Mucosa of rectum (tissue), 2 donors: ENCODE results near the gene FPR1.

ENCODE experiments used
- H3K27ac ChIP-seq, 2 donors: one replicate each; pipeline ENCODE4 v1.7.0; 2013; ENCODE audit warnings: inconsistent platforms in 2 of 2, low read depth in 2 of 2, low read length in 2 of 2
- H3K27me3 ChIP-seq, 2 donors: one replicate each; pipeline ENCODE4 v1.7.0; 2013; ENCODE audit warnings: low read length in 2 of 2; ENCODE audit not compliant: control insufficient read depth in 2 of 2, insufficient read depth in 2 of 2
- H3K36me3 ChIP-seq, 2 donors: one replicate each; pipeline ENCODE4 v1.7.0; 2013; ENCODE audit warnings: low read length in 2 of 2; ENCODE audit not compliant: control insufficient read depth in 2 of 2, insufficient read depth in 2 of 2
- H3K4me1 ChIP-seq, 2 donors: one replicate each; pipeline ENCODE4 v1.7.0; 2013; ENCODE audit warnings: low read length in 2 of 2, mild to moderate bottlenecking in 1 of 2; ENCODE audit not compliant: control insufficient read depth in 2 of 2, insufficient read depth in 2 of 2
- H3K4me3 ChIP-seq, 2 donors: one replicate each; pipeline ENCODE4 v1.7.0; 2013; ENCODE audit warnings: low read length in 2 of 2
- H3K9ac ChIP-seq, 2 donors: one replicate each; pipeline ENCODE4 v1.7.0; 2013; ENCODE audit warnings: low read length in 2 of 2, low read depth in 1 of 2, mild to moderate bottlenecking in 1 of 2
- H3K9me3 ChIP-seq, 2 donors: one replicate each; pipeline ENCODE4 v1.7.0; 2013; ENCODE audit warnings: low read length in 2 of 2; ENCODE audit not compliant: control insufficient read depth in 2 of 2
- donor health status: healthy.
- donor health status: Normal muscosa, but diverticular disease.

The FPR1 gene

GRCh38 chr19:51792932-51793331 lies 41.3 kb upstream of the FPR1 start:
- no peaks in the 10 kb centered on the region for H3K36me3 ChIP-seq
- H3K4me1 ChIP-seq: no peaks in the 10 kb centered on the region
- no peak overlapping the region for H3K27ac ChIP-seq
- H3K4me3 ChIP-seq: no peak overlapping the region
- no peaks in the 10 kb centered on the region for H3K27me3 ChIP-seq
- no peaks in the 10 kb centered on the region for H3K9me3 ChIP-seq
- H3K9ac ChIP-seq: no peak overlapping the region

GRCh38 chr19:51789061-51789795 lies 37.5 kb upstream of the FPR1 start:
- H3K4me3 ChIP-seq: no peak overlapping the region
- no peaks in the 10 kb centered on the region for H3K9me3 ChIP-seq
- H3K9ac ChIP-seq: no peak overlapping the region
- H3K4me1 ChIP-seq: no peaks in the 10 kb centered on the region
- H3K36me3 ChIP-seq: no peaks in the 10 kb centered on the region
- H3K27ac ChIP-seq: peak overlapping the region in 1 of 2 donors; percentile 38
- H3K27me3 ChIP-seq: no peaks in the 10 kb centered on the region

- H3K4me3 ChIP-seq: no peak overlapping the region
- no peaks in the 10 kb centered on the region for H3K36me3 ChIP-seq
- H3K9ac ChIP-seq: no peak overlapping the region
- no peaks in the 10 kb centered on the region for H3K9me3 ChIP-seq
- H3K27ac ChIP-seq: no peak overlapping the region
- no peaks in the 10 kb centered on the region for H3K4me1 ChIP-seq
- no peaks in the 10 kb centered on the region for H3K27me3 ChIP-seq
Measured at GRCh38 chr19:51788029-51788428, 36.4 kb upstream of the FPR1 start.

- Histone ChIP-seq H3K27me3 (no peaks in the 10 kb centered on the region), H3K9me3 (no peaks in the 10 kb centered on the region), H3K4me1 (no peaks in the 10 kb centered on the region), H3K4me3 (no peak overlapping the region), H3K27ac (no peak overlapping the region), H3K36me3 (no peaks in the 10 kb centered on the region), H3K9ac (no peak overlapping the region)
Measured at GRCh38 chr19:51786646-51787494, 35.2 kb upstream of the FPR1 start.

GRCh38 chr19:51784922-51785690 lies 33.4 kb upstream of the FPR1 start:
- Histone ChIP-seq H3K9ac (no peak overlapping the region), H3K36me3 (no peaks in the 10 kb centered on the region), H3K4me3 (no peak overlapping the region), H3K4me1 (no peaks in the 10 kb centered on the region), H3K27ac (peak overlapping the region; percentile 20 to 50), H3K27me3 (no peaks in the 10 kb centered on the region), H3K9me3 (no peaks in the 10 kb centered on the region)

- no peaks in the 10 kb centered on the region for H3K27me3 ChIP-seq
- no peak overlapping the region for H3K4me3 ChIP-seq
- no peaks in the 10 kb centered on the region for H3K9me3 ChIP-seq
- H3K27ac ChIP-seq: peak overlapping the region; percentile 20 to 49
- no peaks in the 10 kb centered on the region for H3K36me3 ChIP-seq
- no peak overlapping the region for H3K9ac ChIP-seq
- no peaks in the 10 kb centered on the region for H3K4me1 ChIP-seq
Measured at GRCh38 chr19:51784109-51784785, 32.6 kb upstream of the FPR1 start.

GRCh38 chr19:51783372-51783771 lies 31.7 kb upstream of the FPR1 start:
- no peaks in the 10 kb centered on the region for H3K27me3 ChIP-seq
- H3K4me3 ChIP-seq: no peak overlapping the region
- no peak overlapping the region for H3K27ac ChIP-seq
- H3K9ac ChIP-seq: no peak overlapping the region
- no peaks in the 10 kb centered on the region for H3K4me1 ChIP-seq
- H3K9me3 ChIP-seq: no peaks in the 10 kb centered on the region
- no peaks in the 10 kb centered on the region for H3K36me3 ChIP-seq

GRCh38 chr19:51781999-51782398 lies 30.3 kb upstream of the FPR1 start:
- H3K4me1 ChIP-seq: no peaks in the 10 kb centered on the region
- no peaks in the 10 kb centered on the region for H3K27me3 ChIP-seq
- no peak overlapping the region for H3K9ac ChIP-seq
- H3K36me3 ChIP-seq: no peaks in the 10 kb centered on the region
- H3K27ac ChIP-seq: no peak overlapping the region
- no peak overlapping the region for H3K4me3 ChIP-seq
- no peaks in the 10 kb centered on the region for H3K9me3 ChIP-seq

- H3K4me3 ChIP-seq: no peak overlapping the region
- H3K27me3 ChIP-seq: no peaks in the 10 kb centered on the region
- no peaks in the 10 kb centered on the region for H3K36me3 ChIP-seq
- H3K9ac ChIP-seq: no peak overlapping the region
- H3K27ac ChIP-seq: no peak overlapping the region
- no peaks in the 10 kb centered on the region for H3K4me1 ChIP-seq
- no peaks in the 10 kb centered on the region for H3K9me3 ChIP-seq
Measured at GRCh38 chr19:51780270-51780669, 28.6 kb upstream of the FPR1 start.
